HepG2 (cell line): ENCODE results near the gene PTCRA. TPM values are rescaled to one million over a fixed set of nuclear protein-coding genes. Genes with fewer than 3 reads are reported as not detected.

ENCODE experiments used
- ATAC-seq: fragments of 200-7000 bp; cut with Tn5 transposase; 3 replicates; pipeline ENCODE4 v1.9.1; 2020; ENCODE audit warnings: mild to moderate bottlenecking, moderate library complexity
- BruUV-seq: library from RNA; stranded (reverse); fragments of 400-500 nt; replicated peaks from 2 replicates; lab custom pipeline; 2021; lab: Mats Ljungman, UMichigan
- CTCF ChIA-PET: fragments of 300-600 bp; formaldehyde crosslinking; extraction: SDS; loops from one replicate; lab custom pipeline; 2021; ENCODE audit warnings: low total read pairs, inconsistent platforms, low intra/inter-chr PET ratio; lab: Yijun Ruan, JAX
- POLR2A ChIA-PET: fragments of 350-600 bp; sonication (Branson Sonifier 250); formaldehyde crosslinking; loops from one replicate; lab custom pipeline; 2020; ENCODE audit warnings: antibody characterized with exemption, inconsistent platforms; lab: Yijun Ruan, JAX
- DNase-seq: peaks from one replicate; pipeline ENCODE4 v3.0.0-alpha.2; 2015; ENCODE audit warnings: low spot score
- FAIRE-seq: peaks from 3 replicates; lab custom pipeline; 2011; peaks lifted over from hg19 to GRCh38; lab: Jason Lieb, UNC
- H2AFZ ChIP-seq: one replicate; pipeline ENCODE4 v1.6.1; 2011; ENCODE audit warnings: low read length, inconsistent platforms
- H3K27ac ChIP-seq: fragments of 300-600 bp; 3 replicates; pipeline ENCODE4 v1.8.0; 2011; ENCODE audit warnings: mixed run types, mild to moderate bottlenecking, mixed read lengths, low read length, inconsistent platforms; ENCODE audit not compliant: insufficient read depth; ENCODE audit errors: extremely low read length
- H3K27me3 ChIP-seq, 2 experiments: fragments of 200-600 bp in 1 of 2; 2 replicates in 1 of 2; 3 replicates in 1 of 2; pipeline versions ENCODE4 v1.6.0 to v1.8.0; 2011; ENCODE audit warnings: low read length in 2 of 2, mild to moderate bottlenecking in 2 of 2, moderate library complexity in 2 of 2, inconsistent platforms in 1 of 2; ENCODE audit not compliant: insufficient read depth in 2 of 2, control insufficient read depth in 1 of 2
- H3K36me3 ChIP-seq, 2 experiments: fragments of 200-600 bp in 1 of 2; replicated peaks in 1 of 2; 2 replicates in 1 of 2; 3 replicates in 1 of 2; pipeline versions ENCODE4 v1.5.1 to v1.8.0; 2011; ENCODE audit warnings: low read length in 2 of 2, inconsistent platforms in 1 of 2; ENCODE audit not compliant: insufficient read depth in 2 of 2, control insufficient read depth in 1 of 2
- H3K4me1 ChIP-seq: 2 replicates; pipeline ENCODE4 v1.5.1; 2012; ENCODE audit warnings: low read length, inconsistent platforms; ENCODE audit not compliant: insufficient read depth
- H3K4me2 ChIP-seq: 2 replicates; pipeline ENCODE4 v1.6.0; 2011; ENCODE audit warnings: low read depth, low read length, inconsistent platforms
- H3K4me3 ChIP-seq, 3 experiments: fragments of 200-600 bp in 1 of 3; sonication (generic), shearing (Covaris generic) in 1 of 3; replicated peaks in 1 of 3; 2 replicates each; pipeline ENCODE4 v1.5.1; 2011 to 2016; ENCODE audit warnings: low read length in 3 of 3, inconsistent platforms in 2 of 3, low read depth in 2 of 3, mild to moderate bottlenecking in 2 of 3, control low read depth in 1 of 3, mixed read lengths in 1 of 3; ENCODE audit not compliant: insufficient read depth in 1 of 3
- H3K79me2 ChIP-seq: one replicate; pipeline ENCODE4 v1.6.1; 2011; ENCODE audit warnings: low read length, inconsistent platforms; ENCODE audit not compliant: insufficient read depth
- H3K9ac ChIP-seq: 2 replicates; pipeline ENCODE4 v1.6.0; 2011; ENCODE audit warnings: mild to moderate bottlenecking, low read depth, low read length, inconsistent platforms; ENCODE audit not compliant: insufficient read depth
- H3K9me3 ChIP-seq: 2 replicates; pipeline ENCODE4 v1.5.1; 2012; ENCODE audit warnings: mild to moderate bottlenecking, low read length
- H4K20me1 ChIP-seq: 2 replicates; pipeline ENCODE4 v1.6.0; 2011; ENCODE audit warnings: inconsistent platforms, mild to moderate bottlenecking, low read length, moderate library complexity; ENCODE audit not compliant: insufficient read depth
- CCAR2 ChIP-seq: fragments of 200-400 bp; formaldehyde crosslinking; optimal IDR thresholded peaks from 2 replicates; pipeline ENCODE3; 2018; ENCODE audit warnings: low read depth, mild to moderate bottlenecking, low read length, moderate library complexity
- NFE2 ChIP-seq: sonication (generic); formaldehyde crosslinking; IDR thresholded peaks from 2 replicates; pipeline ENCODE4 v1.4.0; 2020; ENCODE audit warnings: missing genetic modification reagents
- NRL ChIP-seq: sonication (generic); formaldehyde crosslinking; IDR thresholded peaks from 2 replicates; pipeline ENCODE4 v1.5.0; 2020; ENCODE audit warnings: missing genetic modification reagents, mild to moderate bottlenecking, moderate library complexity, borderline replicate concordance
- SALL1 ChIP-seq: sonication (generic); formaldehyde crosslinking; IDR thresholded peaks from 2 replicates; pipeline ENCODE4 v1.8.0; 2022; ENCODE audit warnings: mild to moderate bottlenecking, missing genetic modification reagents
- TRIM24 ChIP-seq: sonication (generic); formaldehyde crosslinking; IDR thresholded peaks from 2 replicates; pipeline ENCODE4 v1.8.0; 2022; ENCODE audit warnings: mild to moderate bottlenecking, missing genetic modification reagents
- ZNF251 ChIP-seq: sonication (generic); formaldehyde crosslinking; IDR thresholded peaks from 2 replicates; pipeline ENCODE4 v1.9.0; 2021; ENCODE audit warnings: mild to moderate bottlenecking, missing genetic modification reagents
- WGBS: methylation state at CpG from one replicate; pipeline ENCODE4 v1.1.6; 2017; ENCODE audit warnings: low lambda C conversion rate; 5-methylcytosine and 5-hydroxymethylcytosine counted together
- in situ Hi-C: cut with HindIII; loops from 2 replicates; pipeline ENCODE4 v1.10.0; 2017; ENCODE audit warnings: low pct_unique_long_range_greater_than_20kb; ENCODE audit not compliant: extremely low pct_ligation_motif_present
- intact Hi-C: fragments of 100-400 bp; cut with micrococcal nuclease; formaldehyde crosslinking; loops from one replicate; pipeline ENCODE4 v1.10.0; 2022; ENCODE audit not compliant: unreplicated experiment
- polyA plus RNA-seq, 8 experiments: library from polyadenylated mRNA; depleted of rRNA in 3 of 8; stranded (reverse) in 7 of 8; unstranded in 1 of 8; fragments of >200 nt; fragmentation: Illumina TruSeq in 4 of 8; extraction: Trizol in 4 of 8; gene quantifications; 2 replicates each; pipeline versions ENCODE4 v1.2.1 to v1.2.3, GENCODE V29; 2011 to 2016; ENCODE audit warnings: low read depth in 4 of 8, missing spikeins in 1 of 8, mixed read lengths in 1 of 8; ENCODE audit not compliant: insufficient read depth in 1 of 8
- total RNA-seq, 5 experiments: library from RNA; depleted of rRNA; stranded (reverse); fragments of >200 nt; fragmentation: Illumina TruSeq; extraction: Trizol; gene quantifications; 2 replicates each; pipeline ENCODE4 v1.2.3, GENCODE V29; 2016; ENCODE audit warnings: low read depth in 1 of 5
- TF ChIP-seq, protein P1 (sequence below): IDR thresholded peaks from 2 replicates; pipeline ENCODE4 v1.4.0; 2020; ENCODE audit warnings: mild to moderate bottlenecking, missing genetic modification reagents
- TF ChIP-seq, protein P2 (sequence below): sonication (generic); formaldehyde crosslinking; IDR thresholded peaks from 2 replicates; pipeline ENCODE4 v1.4.0; 2020; ENCODE audit warnings: mild to moderate bottlenecking, missing genetic modification reagents
- TF ChIP-seq, protein P3 (sequence below): sonication (generic); formaldehyde crosslinking; IDR thresholded peaks from 2 replicates; pipeline ENCODE4 v1.5.0; 2020; ENCODE audit warnings: missing genetic modification reagents, mild to moderate bottlenecking, borderline replicate concordance
- TF ChIP-seq, protein P4 (sequence below): IDR thresholded peaks from 2 replicates; pipeline ENCODE4 v1.6.1; 2016; ENCODE audit warnings: mild to moderate bottlenecking, missing biosample characterization, missing genetic modification reagents

The PTCRA gene
- total and polyA plus RNA-seq, 2 of the 13 experiments (the other 11 are each of a cell fraction or from before 2014, with no cell fraction given): not detected

DNA sequence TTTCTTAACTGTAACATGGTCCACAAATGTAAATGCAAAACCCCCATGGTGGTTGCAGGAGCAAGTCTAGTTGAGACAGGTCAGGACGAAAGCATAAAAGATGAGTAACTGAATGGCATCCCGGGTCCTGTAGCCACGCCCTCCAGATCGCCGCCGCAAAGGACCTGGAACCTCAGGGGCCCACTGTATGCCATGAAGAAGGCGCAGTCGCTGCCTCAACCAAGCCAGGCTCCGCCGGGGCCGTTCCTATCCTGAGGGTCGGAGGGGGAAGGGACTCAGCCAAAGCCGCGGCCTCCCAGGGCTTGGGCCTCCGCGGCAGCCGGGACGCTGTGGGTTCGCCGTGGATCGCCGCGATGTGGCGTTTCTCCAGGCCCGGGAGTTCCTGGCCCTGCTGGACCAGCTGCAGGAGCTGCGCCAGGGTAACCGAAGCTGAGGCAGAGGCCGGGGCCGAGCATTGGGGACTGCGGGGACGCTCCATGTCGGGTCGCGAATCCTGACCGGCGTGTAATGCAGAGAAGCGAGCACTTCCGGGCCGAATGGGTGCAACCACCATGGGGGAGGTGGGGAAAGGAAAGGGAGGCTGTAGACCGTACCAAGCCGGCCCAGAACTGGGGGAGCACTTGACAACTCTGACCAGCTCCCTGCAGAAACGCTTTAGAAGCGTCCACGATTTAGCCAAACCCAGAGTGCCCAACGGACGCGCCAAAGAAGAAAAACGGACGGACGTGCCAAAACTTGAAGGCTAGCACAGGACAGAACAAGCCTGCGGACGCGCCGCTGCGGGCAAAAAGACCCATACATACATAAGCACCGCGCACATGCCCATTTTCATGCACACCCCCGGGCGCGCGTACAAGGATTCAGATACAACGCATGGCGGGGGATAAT, 25.3 kb upstream of the PTCRA start:
- peak overlapping the region; percentile 93 for H3K9ac ChIP-seq
- peak; percentile 91 for ATAC-seq
- H3K79me2 ChIP-seq: no peaks in the 10 kb centered on the region
- peaks cover 7 to 10% of the 10 kb centered on the region in 2 experiments for H3K36me3 ChIP-seq
- CTCF ChIA-PET: no interaction called here
- no peaks in the 10 kb centered on the region for H3K9me3 ChIP-seq
- no peaks in the 10 kb centered on the region for H3K27me3 ChIP-seq
- peaks cover 46% of the 10 kb centered on the region for H3K4me1 ChIP-seq
- H3K27ac ChIP-seq: peak overlapping the region; percentile 94
- peak; percentile 88 for FAIRE-seq
- TSS peak; percentile 93 for BruUV-seq
- under 1% methylated on average over 47 of the region's 63 CpGs for WGBS
- in situ Hi-C loops (no loop called here), intact Hi-C loops (loop anchor here (1.0 to 5.0 kb wide), 2 partner anchors 11 to 163 kb away; partner anchors contain the start of gene RPL7L1)
- POLR2A ChIA-PET: interaction anchor here (1.0 to 7.3 kb wide), 13 partner anchors 11 to 205 kb away, joined by 3 to 147 read pairs (median 7); partner anchors contain the start of genes BICRAL, CNPY3, GNMT and KLC4
- peak overlapping the region; percentile 75 to 95 (median 86) for H3K4me3 ChIP-seq
- H2AFZ ChIP-seq: peak overlapping the region; percentile 11
- H3K4me2 ChIP-seq: peak overlapping the region; percentile 89
- DNase-seq: peak; percentile 95
- H4K20me1 ChIP-seq: no peaks in the 10 kb centered on the region
- TF ChIP-seq, protein P1, sequence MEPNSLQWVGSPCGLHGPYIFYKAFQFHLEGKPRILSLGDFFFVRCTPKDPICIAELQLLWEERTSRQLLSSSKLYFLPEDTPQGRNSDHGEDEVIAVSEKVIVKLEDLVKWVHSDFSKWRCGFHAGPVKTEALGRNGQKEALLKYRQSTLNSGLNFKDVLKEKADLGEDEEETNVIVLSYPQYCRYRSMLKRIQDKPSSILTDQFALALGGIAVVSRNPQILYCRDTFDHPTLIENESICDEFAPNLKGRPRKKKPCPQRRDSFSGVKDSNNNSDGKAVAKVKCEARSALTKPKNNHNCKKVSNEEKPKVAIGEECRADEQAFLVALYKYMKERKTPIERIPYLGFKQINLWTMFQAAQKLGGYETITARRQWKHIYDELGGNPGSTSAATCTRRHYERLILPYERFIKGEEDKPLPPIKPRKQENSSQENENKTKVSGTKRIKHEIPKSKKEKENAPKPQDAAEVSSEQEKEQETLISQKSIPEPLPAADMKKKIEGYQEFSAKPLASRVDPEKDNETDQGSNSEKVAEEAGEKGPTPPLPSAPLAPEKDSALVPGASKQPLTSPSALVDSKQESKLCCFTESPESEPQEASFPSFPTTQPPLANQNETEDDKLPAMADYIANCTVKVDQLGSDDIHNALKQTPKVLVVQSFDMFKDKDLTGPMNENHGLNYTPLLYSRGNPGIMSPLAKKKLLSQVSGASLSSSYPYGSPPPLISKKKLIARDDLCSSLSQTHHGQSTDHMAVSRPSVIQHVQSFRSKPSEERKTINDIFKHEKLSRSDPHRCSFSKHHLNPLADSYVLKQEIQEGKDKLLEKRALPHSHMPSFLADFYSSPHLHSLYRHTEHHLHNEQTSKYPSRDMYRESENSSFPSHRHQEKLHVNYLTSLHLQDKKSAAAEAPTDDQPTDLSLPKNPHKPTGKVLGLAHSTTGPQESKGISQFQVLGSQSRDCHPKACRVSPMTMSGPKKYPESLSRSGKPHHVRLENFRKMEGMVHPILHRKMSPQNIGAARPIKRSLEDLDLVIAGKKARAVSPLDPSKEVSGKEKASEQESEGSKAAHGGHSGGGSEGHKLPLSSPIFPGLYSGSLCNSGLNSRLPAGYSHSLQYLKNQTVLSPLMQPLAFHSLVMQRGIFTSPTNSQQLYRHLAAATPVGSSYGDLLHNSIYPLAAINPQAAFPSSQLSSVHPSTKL: peak; percentile 78
- TF ChIP-seq, protein P2, sequence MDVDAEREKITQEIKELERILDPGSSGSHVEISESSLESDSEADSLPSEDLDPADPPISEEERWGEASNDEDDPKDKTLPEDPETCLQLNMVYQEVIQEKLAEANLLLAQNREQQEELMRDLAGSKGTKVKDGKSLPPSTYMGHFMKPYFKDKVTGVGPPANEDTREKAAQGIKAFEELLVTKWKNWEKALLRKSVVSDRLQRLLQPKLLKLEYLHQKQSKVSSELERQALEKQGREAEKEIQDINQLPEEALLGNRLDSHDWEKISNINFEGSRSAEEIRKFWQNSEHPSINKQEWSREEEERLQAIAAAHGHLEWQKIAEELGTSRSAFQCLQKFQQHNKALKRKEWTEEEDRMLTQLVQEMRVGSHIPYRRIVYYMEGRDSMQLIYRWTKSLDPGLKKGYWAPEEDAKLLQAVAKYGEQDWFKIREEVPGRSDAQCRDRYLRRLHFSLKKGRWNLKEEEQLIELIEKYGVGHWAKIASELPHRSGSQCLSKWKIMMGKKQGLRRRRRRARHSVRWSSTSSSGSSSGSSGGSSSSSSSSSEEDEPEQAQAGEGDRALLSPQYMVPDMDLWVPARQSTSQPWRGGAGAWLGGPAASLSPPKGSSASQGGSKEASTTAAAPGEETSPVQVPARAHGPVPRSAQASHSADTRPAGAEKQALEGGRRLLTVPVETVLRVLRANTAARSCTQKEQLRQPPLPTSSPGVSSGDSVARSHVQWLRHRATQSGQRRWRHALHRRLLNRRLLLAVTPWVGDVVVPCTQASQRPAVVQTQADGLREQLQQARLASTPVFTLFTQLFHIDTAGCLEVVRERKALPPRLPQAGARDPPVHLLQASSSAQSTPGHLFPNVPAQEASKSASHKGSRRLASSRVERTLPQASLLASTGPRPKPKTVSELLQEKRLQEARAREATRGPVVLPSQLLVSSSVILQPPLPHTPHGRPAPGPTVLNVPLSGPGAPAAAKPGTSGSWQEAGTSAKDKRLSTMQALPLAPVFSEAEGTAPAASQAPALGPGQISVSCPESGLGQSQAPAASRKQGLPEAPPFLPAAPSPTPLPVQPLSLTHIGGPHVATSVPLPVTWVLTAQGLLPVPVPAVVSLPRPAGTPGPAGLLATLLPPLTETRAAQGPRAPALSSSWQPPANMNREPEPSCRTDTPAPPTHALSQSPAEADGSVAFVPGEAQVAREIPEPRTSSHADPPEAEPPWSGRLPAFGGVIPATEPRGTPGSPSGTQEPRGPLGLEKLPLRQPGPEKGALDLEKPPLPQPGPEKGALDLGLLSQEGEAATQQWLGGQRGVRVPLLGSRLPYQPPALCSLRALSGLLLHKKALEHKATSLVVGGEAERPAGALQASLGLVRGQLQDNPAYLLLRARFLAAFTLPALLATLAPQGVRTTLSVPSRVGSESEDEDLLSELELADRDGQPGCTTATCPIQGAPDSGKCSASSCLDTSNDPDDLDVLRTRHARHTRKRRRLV (CRISPR knock-in tag): peak; percentile 96
- TF ChIP-seq NRL (CRISPR knock-in tag) (peak; percentile 98), CCAR2 (no peak), NFE2 (CRISPR knock-in tag) (no peak), ZNF251 (no peak; the same call in 1 of the 2 replicates), TRIM24 (CRISPR knock-in tag) (peak; percentile 71; the same call in 1 of the 2 replicates), SALL1 (peak; percentile 96)
- TF ChIP-seq, protein P3, sequence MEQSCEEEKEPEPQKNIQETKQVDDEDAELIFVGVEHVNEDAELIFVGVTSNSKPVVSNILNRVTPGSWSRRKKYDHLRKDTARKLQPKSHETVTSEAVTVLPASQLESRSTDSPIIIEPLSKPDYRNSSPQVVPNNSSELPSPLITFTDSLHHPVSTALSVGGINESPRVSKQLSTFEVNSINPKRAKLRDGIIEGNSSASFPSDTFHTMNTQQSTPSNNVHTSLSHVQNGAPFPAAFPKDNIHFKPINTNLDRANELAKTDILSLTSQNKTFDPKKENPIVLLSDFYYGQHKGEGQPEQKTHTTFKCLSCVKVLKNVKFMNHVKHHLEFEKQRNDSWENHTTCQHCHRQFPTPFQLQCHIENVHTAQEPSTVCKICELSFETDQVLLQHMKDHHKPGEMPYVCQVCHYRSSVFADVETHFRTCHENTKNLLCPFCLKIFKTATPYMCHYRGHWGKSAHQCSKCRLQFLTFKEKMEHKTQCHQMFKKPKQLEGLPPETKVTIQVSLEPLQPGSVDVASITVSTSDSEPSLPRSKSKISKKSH (CRISPR knock-in tag): peak; percentile 97; the same call in 1 of the 2 replicates
- TF ChIP-seq, protein P4, sequence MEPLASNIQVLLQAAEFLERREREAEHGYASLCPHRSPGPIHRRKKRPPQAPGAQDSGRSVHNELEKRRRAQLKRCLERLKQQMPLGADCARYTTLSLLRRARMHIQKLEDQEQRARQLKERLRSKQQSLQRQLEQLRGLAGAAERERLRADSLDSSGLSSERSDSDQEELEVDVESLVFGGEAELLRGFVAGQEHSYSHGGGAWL (CRISPR knock-in tag): peak; percentile 92; the same call in 1 of the 2 replicates
